ENCODE measurements around the gene FLOT2. TPM values are rescaled to one million over a fixed set of nuclear protein-coding genes. Genes with fewer than 3 reads are reported as not detected.

The FLOT2 gene
- total and polyA plus RNA-seq, 2 donors (not counting 3 experiments of a cell fraction or from before 2014, with no cell fraction given) = 169 to 180 TPM

- H3K9me3 ChIP-seq (replicated peaks; ENCODE audit: control insufficient read depth, insufficient read depth, low read length) = no peaks in the 10 kb centered on the region
- no peak overlapping the region for H2AFZ ChIP-seq (ENCODE audit: low read depth, low read length)
- DNase-seq (ENCODE audit: low read depth, low spot score) (peak; percentile 33), FAIRE-seq (no peak)
- BruUV-seq (replicated peaks) = no TSS peak
- no peaks in the 10 kb centered on the region for H4K20me1 ChIP-seq (replicated peaks; ENCODE audit: control insufficient read depth, extremely low read depth, insufficient read depth, low read length)
- H3K4me2 ChIP-seq (ENCODE audit: insufficient read depth, low read length) = no peak overlapping the region
- H3K36me3 ChIP-seq (ENCODE audit: control insufficient read depth in 2 of 2, extremely low read depth in 1 of 2, insufficient read depth in 2 of 2, low read length in 2 of 2) = peaks cover 11 to 43% of the 10 kb centered on the region in 2 experiments
- no peaks in the 10 kb centered on the region for H3K4me1 ChIP-seq (ENCODE audit: control insufficient read depth, extremely low read depth, insufficient read depth, low read length)
- no peak overlapping the region for H3K4me3 ChIP-seq (replicated peaks in 1 of 3; ENCODE audit: insufficient read depth in 1 of 3, low read depth in 1 of 3, low read length in 3 of 3)
- ChIA-PET CTCF (interaction anchor here (0.8 to 3.0 kb wide), 11 partner anchors 9 to 152 kb away, joined by 4 to 47 read pairs (median 9); partner anchors contain the start of genes NEK8 and TLCD1), POLR2A (no interaction called here)
- TF ChIP-seq CTCF (IDR thresholded peaks at IDR 0.05; ENCODE audit: extremely low read depth in 1 of 2, insufficient read depth in 1 of 2, low read depth in 1 of 2, low read length in 2 of 2) = peak; percentile 10 to 47
- TF ChIP-seq MAX (IDR thresholded peaks at IDR 0.05; ENCODE audit: insufficient read depth, insufficient read length) = no peak
- no peak for TF ChIP-seq GATA2 (IDR thresholded peaks at IDR 0.05; ENCODE audit: insufficient read depth, insufficient read length, low read depth, low read length)
- TF ChIP-seq EZH2 (IDR thresholded peaks at IDR 0.05; ENCODE audit: borderline replicate concordance, low read depth, low read length, severe bottlenecking) = no peak
- TF ChIP-seq MYC (IDR thresholded peaks at IDR 0.05; ENCODE audit: low read depth, low read length) = no peak
- TF ChIP-seq JUN (IDR thresholded peaks at IDR 0.05; ENCODE audit: borderline replicate concordance, insufficient read depth, insufficient read length, low read depth) = no peak
- no peak for TF ChIP-seq POLR2A (IDR thresholded peaks at IDR 0.05; ENCODE audit: low read depth, low read length)
- TF ChIP-seq POLR2AphosphoS5 (IDR thresholded peaks at IDR 0.05; ENCODE audit: insufficient read depth, low read depth, low read length) = no peak
- no peak for TF ChIP-seq FOS (IDR thresholded peaks at IDR 0.05; ENCODE audit: borderline replicate concordance, insufficient read depth, low read length)
- H3K9me1 ChIP-seq (replicated peaks; ENCODE audit: control insufficient read depth, extremely low read depth, insufficient read depth, low read length) = no peaks in the 10 kb centered on the region
- no peak overlapping the region for H3K9ac ChIP-seq (replicated peaks; ENCODE audit: extremely low read depth, insufficient read depth, low read length)
- no peaks in the 10 kb centered on the region for H3K27me3 ChIP-seq (ENCODE audit: control insufficient read depth in 2 of 2, insufficient read depth in 2 of 2, low read length in 2 of 2)
- dilution Hi-C loops (cut with MboI; ENCODE audit: extremely low pct_ligation_motif_present, low sequenced_read_pairs) = no loop called here
- intact Hi-C loops (cut with micrococcal nuclease) = loop anchor here (1.0 to 2.0 kb wide), 2 partner anchors 14 to 152 kb away; no protein-coding TSS in a partner anchor
- H3K27ac ChIP-seq (ENCODE audit: insufficient read depth, low read depth, low read length) = no peak overlapping the region
- H3K79me2 ChIP-seq (ENCODE audit: control insufficient read depth, insufficient read depth, low read length) = no peaks in the 10 kb centered on the region
Observed at GRCh38 chr17:28878981-28879380, 18.6 kb downstream of the FLOT2 start.

Data from endothelial cell of umbilical vein (primary cell).